Brain microvascular endothelial cell (primary cell): ENCODE measurements around the gene HSFX4.
"Not testable (repeated sequence)": the region's sequence is repeated elsewhere in the genome, so short reads cannot be mapped to it uniquely, and the experiment has no call there.

ENCODE experiments used
- DNase-seq: peaks from one replicate; pipeline ENCODE4 v3.0.0-alpha.2; 2020
- H3K27ac ChIP-seq: fragments of 250-450 bp; sonication (Bioruptor Pico); 2 replicates; pipeline ENCODE4 v1.5.1; 2020; ENCODE audit warnings: mild to moderate bottlenecking, moderate library complexity
- H3K27me3 ChIP-seq: fragments of 250-450 bp; sonication (Bioruptor Pico); replicated peaks from 2 replicates; pipeline ENCODE4 v1.5.1; 2020; ENCODE audit warnings: mild to moderate bottlenecking
- H3K36me3 ChIP-seq: fragments of 250-450 bp; sonication (Bioruptor Pico); replicated peaks from 2 replicates; pipeline ENCODE4 v1.5.1; 2020; ENCODE audit warnings: mild to moderate bottlenecking
- H3K4me3 ChIP-seq: 2 replicates; pipeline ENCODE4 v1.5.1; 2011; ENCODE audit warnings: low read depth, mild to moderate bottlenecking, control low read depth, low read length, moderate library complexity
- CTCF ChIP-seq: IDR thresholded peaks from 2 replicates; pipeline ENCODE4 v1.5.1; 2011; ENCODE audit warnings: low read depth, mild to moderate bottlenecking, moderate library complexity, low read length, control low read depth, inconsistent platforms; ENCODE audit errors: missing control alignments
- in situ Hi-C: cut with HindIII; loops from 2 replicates; pipeline ENCODE4 v1.10.0; 2017; ENCODE audit warnings: low sequenced_read_pairs, low pct_ligation_motif_present

Gene HSFX4

GRCh38 chrX:149929400-149929799 is at the start of gene HSFX4:
HSFX4 (plus strand) TSS chrX:149929573; CDS start chrX:149929645, 72 bp downstream.
- DNase-seq, in situ Hi-C loops, H3K27me3 ChIP-seq, H3K27ac ChIP-seq, H3K4me3 ChIP-seq, H3K36me3 ChIP-seq: not testable (repeated sequence)

- H3K36me3 ChIP-seq = no peaks in the 10 kb centered on the region
- DNase-seq = no peak
- TF ChIP-seq CTCF = no peak
- no peaks in the 10 kb centered on the region for H3K27me3 ChIP-seq
- in situ Hi-C loops = no loop called here
- no peak within 1 kb of the TSS for H3K27ac ChIP-seq
- H3K4me3 ChIP-seq = no peak within 1 kb of the TSS
These were observed 48.2 kb upstream of the HSFX4 start, which contains the start of gene MAGEA8 for GRCh38 chrX:149881081-149881711. MAGEA8 (plus strand) TSS chrX:149881183; CDS start chrX:149884273, 3,090 bp downstream.

- in situ Hi-C loops, H3K27me3 ChIP-seq, H3K36me3 ChIP-seq, H3K4me3 ChIP-seq, H3K27ac ChIP-seq, DNase-seq: not testable (repeated sequence)
These were observed 38.5 kb upstream of the HSFX4 start for GRCh38 chrX:149890828-149891227.

- no peak overlapping the region for H3K27ac ChIP-seq
- H3K4me3 ChIP-seq = no peak overlapping the region
- TF ChIP-seq CTCF = no peak
- no peaks in the 10 kb centered on the region for H3K36me3 ChIP-seq
- H3K27me3 ChIP-seq = peaks cover 3% of the 10 kb centered on the region
- in situ Hi-C loops = no loop called here
- DNase-seq = no peak
These were observed 30.8 kb upstream of the HSFX4 start for GRCh38 chrX:149898554-149898953.

GRCh38 chrX:149903889-149904748 is 25.3 kb upstream of the HSFX4 start:
- Histone ChIP-seq H3K4me3 (peak overlapping the region; percentile 18), H3K36me3 (no peaks in the 10 kb centered on the region), H3K27me3 (no peaks in the 10 kb centered on the region), H3K27ac (no peak overlapping the region)
- TF ChIP-seq CTCF = peak; percentile 38
- in situ Hi-C loops = no loop called here
- peak; percentile 14 for DNase-seq

GRCh38 chrX:149908308-149908707 is 21.1 kb upstream of the HSFX4 start:
- no peak for DNase-seq
- Histone ChIP-seq H3K27ac (no peak overlapping the region), H3K36me3 (no peaks in the 10 kb centered on the region), H3K27me3 (no peaks in the 10 kb centered on the region), H3K4me3 (no peak overlapping the region)
- in situ Hi-C loops = no loop called here
- no peak for TF ChIP-seq CTCF

- Histone ChIP-seq H3K27me3 (no peaks in the 10 kb centered on the region), H3K27ac (no peak overlapping the region), H3K4me3 (no peak overlapping the region), H3K36me3 (no peaks in the 10 kb centered on the region)
- TF ChIP-seq CTCF = no peak
- in situ Hi-C loops = no loop called here
- DNase-seq = no peak
These were observed 20.6 kb upstream of the HSFX4 start for GRCh38 chrX:149908727-149909126.
